ENCODE data around the gene HID1.

DNA sequence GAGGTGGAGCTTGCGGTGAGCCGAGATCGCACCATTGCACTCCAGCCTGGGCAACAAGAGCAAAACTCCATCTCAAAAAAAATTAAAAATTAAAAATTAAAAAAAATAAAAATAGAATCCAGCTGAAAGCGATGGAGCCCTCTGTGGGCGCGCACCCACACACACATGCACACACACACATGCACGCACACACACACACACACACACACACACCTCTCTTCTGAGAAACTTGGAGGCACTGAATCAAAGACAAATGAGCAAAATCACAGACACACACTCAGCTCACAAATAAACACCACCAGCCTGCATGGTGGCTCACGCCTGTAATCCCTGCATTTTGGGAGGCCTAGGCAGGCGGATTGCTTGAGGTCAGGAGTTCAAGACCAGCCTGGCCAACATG is 69.5 kb downstream of the HID1 start:
- TF ChIP-seq ZNF274 (IDR thresholded peaks at IDR 0.05; ENCODE audit: low read depth, low read length): no peak
- no peak for TF ChIP-seq YY1 (IDR thresholded peaks at IDR 0.05; ENCODE audit: insufficient read depth, insufficient read length)
- TF ChIP-seq SUZ12 (IDR thresholded peaks at IDR 0.05; ENCODE audit: extremely low read depth, insufficient read depth, insufficient read length): no peak
